HG03565 (cell line): Measurements from ENCODE around the gene HDGF.

Experiments
- ATAC-seq: cut with Tn5 transposase; IDR thresholded peaks from one replicate; pipeline ENCODE4 v1.9.1; 2021; ENCODE audit warnings: mild to moderate bottlenecking, moderate library complexity; ENCODE audit not compliant: unreplicated experiment

Gene HDGF

DNA sequence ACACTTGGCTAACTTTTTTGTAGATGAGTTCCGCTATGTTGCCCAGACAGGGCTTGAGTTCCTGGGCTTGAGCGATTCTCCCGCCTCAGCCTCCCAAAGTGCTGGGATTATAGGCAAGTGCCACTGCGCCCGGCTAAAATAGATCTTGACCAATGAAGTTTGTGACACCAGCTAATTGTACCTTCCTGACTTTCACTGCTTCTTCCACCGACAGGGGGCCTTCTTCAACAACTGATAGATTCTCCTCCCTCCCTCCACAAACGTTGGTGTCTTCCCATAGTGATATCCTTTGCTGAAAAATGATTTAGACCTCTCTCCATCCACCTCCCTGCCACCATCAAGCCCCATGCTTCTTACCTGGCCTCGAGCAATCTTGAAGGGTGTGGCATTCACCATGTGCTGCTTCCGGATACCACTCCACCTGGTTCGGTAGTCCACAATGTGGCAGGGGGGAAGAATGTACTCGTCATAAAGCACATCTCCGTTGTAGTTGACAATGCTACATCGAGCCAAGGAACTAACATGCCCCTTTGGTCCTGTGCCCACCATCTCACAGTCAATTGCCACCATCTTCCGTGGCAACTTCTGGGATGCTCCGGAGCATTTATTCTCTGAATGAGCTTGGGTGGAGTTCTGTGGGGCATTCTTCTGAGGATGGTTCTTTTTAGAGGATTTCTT lies 24.8 kb downstream of the HDGF start:
- no peak for ATAC-seq

GRCh38 chr1:156725683-156726280 lies 25.7 kb downstream of the HDGF start:
- no peak for ATAC-seq

- no peak for ATAC-seq
Measured at GRCh38 chr1:156721535-156721934, 29.9 kb downstream of the HDGF start.

- ATAC-seq, result no peak
Measured at GRCh38 chr1:156721131-156721530, 30.3 kb downstream of the HDGF start.

- no peak for ATAC-seq
Measured at GRCh38 chr1:156717351-156717750, 34.1 kb downstream of the HDGF start.

DNA sequence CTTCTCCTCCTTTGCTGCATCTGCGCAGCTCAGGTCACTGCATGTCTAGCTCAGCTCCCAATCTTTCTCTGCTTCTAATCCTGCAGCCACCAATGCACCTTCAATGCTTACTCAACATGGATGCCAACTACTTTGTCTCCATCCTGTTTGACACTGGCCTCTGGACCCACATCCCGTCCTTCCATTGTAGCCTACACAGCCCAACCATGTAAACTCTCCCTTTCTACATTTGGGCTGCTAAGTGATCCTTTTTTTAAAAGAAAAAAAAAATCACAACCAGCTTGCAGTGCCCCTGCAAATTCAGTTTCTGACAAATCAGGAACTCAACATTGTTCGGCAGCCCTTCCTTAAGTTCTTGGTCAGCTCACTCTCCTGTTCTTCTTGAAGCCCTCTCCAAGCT lies 36.6 kb downstream of the HDGF start:
- ATAC-seq, result no peak

DNA sequence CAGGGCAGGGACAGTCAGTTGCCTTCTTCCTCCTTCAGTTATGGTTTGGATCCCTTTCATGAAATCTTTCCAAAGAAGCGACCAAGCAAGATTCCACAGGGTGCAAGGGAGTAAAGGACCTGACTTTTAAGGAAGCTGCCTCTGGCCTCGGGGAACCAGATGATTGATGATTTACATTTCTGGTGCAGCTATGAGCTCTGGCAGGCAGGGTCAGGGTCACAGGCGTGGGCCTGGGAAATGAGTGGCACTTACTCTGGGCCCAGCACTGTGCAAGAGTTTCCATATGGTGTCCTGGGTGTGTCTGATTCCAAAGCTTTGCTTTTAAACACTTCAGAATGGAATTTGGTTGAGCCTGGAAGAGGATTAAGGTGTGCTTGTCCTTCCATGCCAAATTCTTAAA lies 38.8 kb downstream of the HDGF start:
- no peak for ATAC-seq

GRCh38 chr1:156711011-156711817 lies 40.3 kb downstream of the HDGF start:
- ATAC-seq, result no peak

- no peak for ATAC-seq
Measured at GRCh38 chr1:156709757-156710489, 41.6 kb downstream of the HDGF start.

DNA sequence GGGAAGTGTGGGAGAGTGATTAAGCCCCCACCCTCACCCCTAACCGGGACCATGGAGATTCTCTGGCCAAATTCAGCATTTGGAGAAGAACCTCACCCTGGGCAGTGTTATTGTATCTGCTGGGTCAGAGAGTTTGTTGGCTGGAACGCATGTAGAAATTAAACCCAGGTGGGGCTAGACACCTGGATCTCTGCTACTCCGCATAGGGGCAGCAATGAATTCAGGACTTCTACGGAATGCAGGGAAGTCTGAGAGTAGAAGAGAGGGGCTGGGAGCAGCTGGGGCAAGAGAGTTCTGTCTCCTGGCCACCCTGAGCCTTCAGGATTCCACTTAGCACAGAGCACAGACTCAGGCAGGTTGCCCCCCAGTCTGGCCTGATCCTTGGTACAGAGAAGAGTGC lies 42.4 kb downstream of the HDGF start:
- no peak for ATAC-seq

GRCh38 chr1:156708218-156708661 lies 43.2 kb downstream of the HDGF start:
- no peak for ATAC-seq

DNA sequence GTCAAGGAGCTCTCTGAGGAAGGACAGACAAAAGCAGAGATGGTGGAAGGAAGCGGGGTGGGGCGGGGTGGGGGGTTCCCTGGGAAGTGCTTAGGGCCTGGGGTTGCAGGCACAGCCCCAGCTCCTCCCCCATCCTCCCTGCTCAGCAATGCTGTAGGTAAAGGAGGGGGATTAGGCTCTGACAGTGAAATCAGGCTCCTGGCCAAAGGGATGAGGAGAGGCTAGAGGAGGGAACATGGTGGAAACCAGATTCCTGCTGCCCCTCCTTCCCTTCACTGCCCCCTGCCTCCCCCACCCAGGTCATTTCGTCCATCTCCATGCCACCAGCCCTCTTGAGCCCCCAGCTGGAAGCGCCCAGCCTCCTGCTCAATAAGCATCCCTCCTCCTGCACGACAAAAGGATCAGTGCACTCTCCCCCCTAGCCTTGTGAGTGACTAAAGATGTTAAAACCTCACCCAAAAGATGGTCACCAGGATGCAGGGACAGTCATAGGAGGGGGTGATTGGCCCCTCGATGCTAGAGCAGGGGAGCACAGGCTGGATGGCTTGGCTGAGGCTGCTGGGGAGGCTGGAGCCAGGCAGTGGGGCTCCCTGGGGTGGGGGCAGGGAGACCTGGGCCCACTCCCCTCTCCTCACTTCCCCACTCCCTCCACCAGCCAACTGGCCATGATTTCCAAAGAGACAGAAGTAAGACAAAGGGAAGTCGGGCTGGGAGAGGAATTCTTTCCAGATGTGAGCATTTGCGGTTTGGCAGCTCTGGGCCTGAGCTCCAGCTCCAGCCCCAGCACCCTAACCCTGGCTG lies 43.9 kb downstream of the HDGF start:
- ATAC-seq, result no peak

GRCh38 chr1:156706657-156707416 lies 44.6 kb downstream of the HDGF start:
- ATAC-seq, result no peak

DNA sequence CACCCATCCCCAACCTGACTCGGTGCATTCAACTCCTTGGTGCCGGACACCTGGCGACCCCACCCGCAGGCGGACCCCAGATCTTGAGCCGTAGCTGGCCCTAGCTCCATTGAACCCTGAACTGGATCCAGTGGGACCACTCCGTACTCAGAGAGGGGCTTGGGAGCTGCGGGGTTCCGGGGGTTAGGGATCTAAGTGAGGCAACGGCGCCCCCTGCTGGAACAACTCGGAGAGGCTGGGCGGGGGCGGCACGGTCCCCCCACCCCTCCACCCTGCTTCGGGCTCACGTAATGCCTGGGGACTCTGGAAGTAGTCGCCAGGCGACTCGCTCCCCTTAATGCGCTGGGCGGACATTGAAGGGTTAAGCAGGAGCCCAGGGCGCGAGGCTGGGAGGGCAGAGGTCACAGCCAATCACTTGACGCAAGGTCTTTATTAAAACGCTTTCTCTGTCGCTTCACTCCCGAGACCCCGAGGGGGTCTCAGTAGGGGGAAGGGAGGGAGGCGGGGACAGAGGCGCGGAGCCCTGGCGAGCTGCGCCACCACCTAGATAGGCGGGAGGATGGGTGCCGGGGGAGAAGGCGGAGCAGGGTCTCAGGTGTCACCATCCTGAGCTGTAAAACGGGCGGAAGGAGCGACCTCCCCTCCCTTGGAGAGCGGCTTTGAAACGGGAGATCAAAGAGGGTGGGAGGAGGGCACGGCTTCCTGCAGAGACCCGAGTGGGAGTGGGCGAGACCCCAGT lies 45.4 kb downstream of the HDGF start:
- no peak for ATAC-seq

DNA sequence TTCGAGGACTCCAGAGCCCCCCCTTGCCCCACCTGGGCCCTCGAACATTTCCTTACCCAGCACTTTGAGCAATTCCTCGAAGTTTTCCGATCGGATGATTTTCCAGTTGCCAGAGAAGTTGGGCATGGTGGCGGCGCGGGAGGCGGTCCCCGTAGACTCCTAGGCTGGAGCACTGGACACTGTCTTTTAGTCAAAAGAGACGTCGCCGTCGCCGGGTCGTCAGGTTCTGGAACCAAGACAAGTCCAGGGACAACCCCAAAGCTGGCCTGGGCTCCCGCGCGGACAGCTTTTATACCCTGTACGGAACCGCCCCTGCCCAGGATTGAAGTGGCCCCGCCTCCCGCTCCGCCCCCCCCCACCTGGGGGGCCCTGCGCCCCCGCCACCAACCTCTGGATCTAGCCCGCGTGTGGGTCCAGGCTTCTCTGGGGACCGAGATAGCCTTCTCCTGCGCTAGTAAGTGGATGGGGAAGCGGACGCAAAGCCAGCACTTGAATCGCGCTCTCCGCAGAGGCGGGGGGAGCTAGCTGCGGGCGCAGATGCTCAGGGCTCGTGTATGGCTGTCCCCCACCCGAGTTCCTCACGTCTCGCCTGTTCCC lies 46.1 kb downstream of the HDGF start, which contains the start of gene CRABP2:
TSS of gene CRABP2 (minus strand) at position 263 of the 597 bp plus-strand sequence. CDS start at position 126, 137 bp downstream.
- no peak for ATAC-seq

GRCh38 chr1:156704930-156705320 lies 46.5 kb downstream of the HDGF start:
- no peak for ATAC-seq

DNA sequence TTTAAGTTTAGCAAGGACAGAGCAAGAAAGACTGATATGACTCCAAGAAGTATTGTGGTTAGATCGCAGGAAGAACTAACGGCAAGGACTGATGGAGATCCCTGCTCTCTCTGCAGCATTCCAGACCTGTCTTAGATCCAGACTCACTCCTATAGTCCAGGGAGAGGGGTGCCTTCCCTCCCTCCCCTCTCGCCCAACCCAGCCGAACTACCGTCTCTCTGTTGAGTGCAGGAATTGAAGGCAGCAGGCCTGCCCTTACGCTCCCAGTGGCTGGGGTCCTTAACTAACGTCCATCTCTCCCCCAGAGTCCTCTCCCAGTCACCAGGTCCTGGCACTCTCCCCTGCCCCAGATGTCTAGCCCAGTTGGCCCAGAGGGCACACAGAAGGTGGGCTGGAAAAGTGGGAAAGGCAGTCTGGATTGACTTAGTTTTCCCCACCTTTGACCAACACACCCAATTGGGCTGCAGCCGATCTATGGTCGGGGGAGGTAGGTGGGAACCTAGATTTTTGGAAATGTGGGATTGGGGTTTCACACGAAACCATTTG lies 47.2 kb downstream of the HDGF start:
- no peak for ATAC-seq

DNA sequence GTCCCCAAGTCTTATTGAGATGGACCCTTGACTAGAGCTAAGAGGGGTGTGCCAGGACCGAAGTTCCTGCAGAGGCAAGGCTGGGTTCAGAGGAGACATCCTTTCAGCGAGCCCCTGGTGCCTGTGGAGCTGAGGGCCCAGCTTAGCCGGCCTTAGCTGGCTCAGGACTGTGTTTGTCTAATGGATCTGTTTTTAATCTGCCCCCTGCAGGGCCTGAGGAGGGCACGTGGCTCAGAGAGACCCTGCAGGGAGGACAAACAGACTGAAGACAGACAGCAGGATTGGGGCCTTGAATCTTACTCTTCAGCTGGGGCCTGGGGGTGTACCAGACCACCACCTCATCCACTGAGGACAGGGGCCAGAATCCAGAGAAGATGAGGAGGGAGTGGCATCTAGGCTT lies 47.7 kb downstream of the HDGF start:
- ATAC-seq, result no peak
